Prostate gland (tissue), 2 donors: Measurements from ENCODE around the gene MATN1. TPM values are rescaled to one million over a fixed set of nuclear protein-coding genes. Genes with fewer than 3 reads are reported as not detected.

Source experiments
- DNase-seq: peaks from one replicate; pipeline ENCODE4 v3.0.0-alpha.2; 2019; ENCODE audit warnings: low spot score
- H3K27ac ChIP-seq, 2 donors: fragments of 200-600 bp; sonication (generic); 2 replicates each; pipeline ENCODE4 v1.5.1; 2017 to 2019
- H3K27me3 ChIP-seq: fragments of 200-600 bp; sonication (generic); replicated peaks from 2 replicates; pipeline ENCODE4 v1.5.1; 2019; ENCODE audit not compliant: insufficient read depth
- H3K36me3 ChIP-seq, 2 donors: fragments of 200-600 bp; sonication (generic); 1 replicate in 1 of 2; 2 replicates in 1 of 2; pipeline versions ENCODE4 v1.5.1 to v1.8.1; 2017 to 2019
- H3K4me1 ChIP-seq: fragments of 200-600 bp; sonication (generic); replicated peaks from 2 replicates; pipeline ENCODE4 v1.5.1; 2019
- H3K4me3 ChIP-seq, 2 donors: fragments of 200-600 bp; sonication (generic); 2 replicates each; pipeline ENCODE4 v1.5.1; 2017 to 2019
- H3K9me3 ChIP-seq: fragments of 200-600 bp; sonication (generic); 2 replicates; pipeline ENCODE4 v1.5.1; 2017
- POLR2A ChIP-seq: fragments of 450-650 bp; IDR thresholded peaks from one replicate; pipeline ENCODE4 v1.6.1; 2016; ENCODE audit warnings: antibody characterized with exemption, mild to moderate bottlenecking
- POLR2AphosphoS5 ChIP-seq: sonication (generic); formaldehyde crosslinking; IDR thresholded peaks from one replicate; pipeline ENCODE4 v1.6.1; 2017; ENCODE audit warnings: antibody characterized with exemption
- WGBS: methylation state at CpG from one replicate; pipeline ENCODE4 v1.1.5; 2018; 5-methylcytosine and 5-hydroxymethylcytosine counted together
- intact Hi-C: fragments of 100-400 bp; cut with DNase I; formaldehyde crosslinking; loops from one replicate; pipeline ENCODE4 v1.14.2; 2022
- total RNA-seq, 2 donors: library from RNA; depleted of rRNA; stranded (reverse); fragments of >200 nt; gene quantifications; one replicate each; pipeline ENCODE4 v1.1.0, GENCODE V29; 2016
- TF ChIP-seq, protein P1 (sequence below), 4 experiments: fragments of 200-600 bp in 2 of 4; fragments of 450-650 bp in 2 of 4; sonication (generic) in 2 of 4; IDR thresholded peaks; 1 replicate in 3 of 4; 2 replicates in 1 of 4; pipeline ENCODE4 v1.5.1; 2016 to 2019; ENCODE audit warnings: antibody characterized with exemption in 4 of 4, mild to moderate bottlenecking in 2 of 4, moderate library complexity in 2 of 4

Gene MATN1
- total RNA-seq, 2 donors from 2014 or later = 0.34 TPM; not detected in 1

DNA sequence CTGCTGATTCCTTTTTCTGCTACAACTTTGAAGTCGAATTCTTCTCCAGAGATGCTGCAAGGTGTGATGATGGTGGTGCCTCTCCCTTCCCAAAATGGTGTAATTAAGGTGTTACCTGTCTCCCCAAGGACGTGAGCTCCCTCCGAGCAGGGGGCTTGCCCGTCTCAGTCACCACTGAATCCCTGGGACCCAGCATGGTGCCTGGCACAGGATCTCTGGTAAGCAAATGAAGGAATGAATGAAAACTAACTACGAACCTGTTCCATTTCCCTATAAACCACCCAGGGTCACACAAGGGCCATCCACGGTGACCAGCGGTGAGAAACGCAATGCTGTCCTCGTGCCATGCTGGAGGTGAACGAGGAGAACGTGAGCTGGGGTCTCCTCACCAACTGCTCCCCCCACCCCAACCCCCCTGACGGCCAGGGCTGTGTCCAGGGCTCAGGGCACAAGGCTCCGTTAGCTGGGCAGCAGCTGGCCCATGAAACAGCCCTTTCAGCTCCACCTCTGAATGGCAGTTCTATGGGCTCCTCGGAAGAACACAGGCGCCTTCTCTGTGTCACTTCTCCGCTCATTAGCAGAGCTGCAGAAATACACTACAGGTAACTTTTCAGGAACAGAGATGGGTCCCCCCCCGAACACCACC is 2.2 kb upstream of the MATN1 start:
- intact Hi-C loops = loop anchor here (5.0 kb wide), 1 partner anchor 37 kb away; no protein-coding TSS in a partner anchor
- H3K27ac ChIP-seq = no peak overlapping the region
- H3K4me1 ChIP-seq = no peaks in the 10 kb centered on the region
- H3K36me3 ChIP-seq = no peaks in the 10 kb centered on the region
- H3K4me3 ChIP-seq = no peak overlapping the region
- DNase-seq = no peak
- no peaks in the 10 kb centered on the region for H3K27me3 ChIP-seq
- TF ChIP-seq POLR2A (no peak), POLR2AphosphoS5 (no peak)
- TF ChIP-seq, protein P1, sequence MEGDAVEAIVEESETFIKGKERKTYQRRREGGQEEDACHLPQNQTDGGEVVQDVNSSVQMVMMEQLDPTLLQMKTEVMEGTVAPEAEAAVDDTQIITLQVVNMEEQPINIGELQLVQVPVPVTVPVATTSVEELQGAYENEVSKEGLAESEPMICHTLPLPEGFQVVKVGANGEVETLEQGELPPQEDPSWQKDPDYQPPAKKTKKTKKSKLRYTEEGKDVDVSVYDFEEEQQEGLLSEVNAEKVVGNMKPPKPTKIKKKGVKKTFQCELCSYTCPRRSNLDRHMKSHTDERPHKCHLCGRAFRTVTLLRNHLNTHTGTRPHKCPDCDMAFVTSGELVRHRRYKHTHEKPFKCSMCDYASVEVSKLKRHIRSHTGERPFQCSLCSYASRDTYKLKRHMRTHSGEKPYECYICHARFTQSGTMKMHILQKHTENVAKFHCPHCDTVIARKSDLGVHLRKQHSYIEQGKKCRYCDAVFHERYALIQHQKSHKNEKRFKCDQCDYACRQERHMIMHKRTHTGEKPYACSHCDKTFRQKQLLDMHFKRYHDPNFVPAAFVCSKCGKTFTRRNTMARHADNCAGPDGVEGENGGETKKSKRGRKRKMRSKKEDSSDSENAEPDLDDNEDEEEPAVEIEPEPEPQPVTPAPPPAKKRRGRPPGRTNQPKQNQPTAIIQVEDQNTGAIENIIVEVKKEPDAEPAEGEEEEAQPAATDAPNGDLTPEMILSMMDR (IDR thresholded peaks at IDR 0.05) = no peak
- WGBS = 86% methylated on average over 17 of the region's 17 CpGs
- no peaks in the 10 kb centered on the region for H3K9me3 ChIP-seq

DNA sequence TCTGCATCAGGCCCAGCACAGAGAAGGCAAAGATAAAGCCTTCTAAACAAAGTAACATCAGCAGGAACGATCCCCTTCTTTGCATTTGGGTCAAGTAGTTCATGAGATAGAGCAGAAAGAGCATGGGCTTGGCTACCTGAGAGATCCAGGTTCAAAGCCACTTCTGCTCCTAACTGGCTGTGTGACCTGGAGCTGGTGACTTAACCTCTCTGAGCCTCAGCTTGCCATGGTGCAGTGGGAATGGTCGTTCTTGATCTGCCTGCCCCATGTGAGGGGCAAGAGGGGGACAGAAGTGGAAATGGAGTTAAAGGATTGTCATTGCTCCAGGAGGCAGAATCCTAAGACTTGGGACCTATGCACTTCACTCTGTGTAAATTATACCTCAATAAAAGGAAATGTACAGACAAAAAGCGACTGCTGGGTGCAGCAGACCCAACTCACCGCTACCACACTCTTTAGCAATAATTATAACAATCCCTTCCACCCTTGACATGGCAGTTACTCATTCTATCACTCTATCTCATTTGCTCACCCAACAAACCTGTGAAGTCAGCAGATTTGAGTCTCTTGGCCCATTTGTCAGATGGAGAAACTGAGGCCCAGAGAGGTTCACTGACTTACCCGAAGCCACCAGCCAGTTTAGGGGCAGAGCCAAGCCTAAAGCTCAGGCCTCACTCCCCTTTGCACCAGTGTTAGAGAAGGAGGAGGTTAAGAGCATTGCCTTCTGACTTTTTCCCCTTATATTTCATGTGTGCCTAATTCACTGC is 1.5 kb upstream of the MATN1 start:
- DNase-seq = no peak
- Histone ChIP-seq H3K4me1 (no peaks in the 10 kb centered on the region), H3K36me3 (no peaks in the 10 kb centered on the region), H3K9me3 (no peaks in the 10 kb centered on the region), H3K4me3 (no peak overlapping the region), H3K27ac (no peak overlapping the region), H3K27me3 (no peaks in the 10 kb centered on the region)
- 93% methylated on average over 5 of the region's 5 CpGs for WGBS
- TF ChIP-seq, protein P1 (IDR thresholded peaks at IDR 0.05) = no peak
- no peak for TF ChIP-seq POLR2A
- no peak for TF ChIP-seq POLR2AphosphoS5
- intact Hi-C loops = loop anchor here (5.0 kb wide), 1 partner anchor 37 kb away; no protein-coding TSS in a partner anchor

DNA sequence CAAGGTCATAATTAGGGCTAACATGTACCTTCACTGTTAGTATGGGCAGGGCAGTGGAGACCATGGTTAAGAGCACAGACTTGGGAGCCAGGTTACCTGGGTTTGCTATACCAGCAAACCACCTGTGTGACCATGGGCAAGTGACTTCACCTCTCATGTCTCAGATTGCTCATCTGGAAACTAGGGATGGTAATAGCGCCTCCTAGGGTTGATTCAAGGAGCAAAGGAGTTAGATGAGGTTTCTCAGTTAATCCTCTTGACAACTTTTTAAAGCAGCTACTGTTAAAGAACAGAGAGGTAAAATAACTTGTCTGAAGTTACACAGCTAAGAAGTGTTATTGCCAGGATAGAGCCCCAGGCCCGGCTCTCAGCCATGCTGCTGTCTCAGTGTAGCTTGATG is 790 bp upstream of the MATN1 start:
- TF ChIP-seq POLR2A (no peak), POLR2AphosphoS5 (no peak)
- TF ChIP-seq, protein P1 (IDR thresholded peaks at IDR 0.05) = no peak
- 96% methylated on average over 2 of the region's 2 CpGs for WGBS
- Histone ChIP-seq H3K9me3 (no peaks in the 10 kb centered on the region), H3K27ac (no peak overlapping the region), H3K27me3 (no peaks in the 10 kb centered on the region), H3K36me3 (no peaks in the 10 kb centered on the region), H3K4me3 (no peak overlapping the region), H3K4me1 (peaks cover 6% of the 10 kb centered on the region)
- no peak for DNase-seq
- intact Hi-C loops = no loop called here

DNA sequence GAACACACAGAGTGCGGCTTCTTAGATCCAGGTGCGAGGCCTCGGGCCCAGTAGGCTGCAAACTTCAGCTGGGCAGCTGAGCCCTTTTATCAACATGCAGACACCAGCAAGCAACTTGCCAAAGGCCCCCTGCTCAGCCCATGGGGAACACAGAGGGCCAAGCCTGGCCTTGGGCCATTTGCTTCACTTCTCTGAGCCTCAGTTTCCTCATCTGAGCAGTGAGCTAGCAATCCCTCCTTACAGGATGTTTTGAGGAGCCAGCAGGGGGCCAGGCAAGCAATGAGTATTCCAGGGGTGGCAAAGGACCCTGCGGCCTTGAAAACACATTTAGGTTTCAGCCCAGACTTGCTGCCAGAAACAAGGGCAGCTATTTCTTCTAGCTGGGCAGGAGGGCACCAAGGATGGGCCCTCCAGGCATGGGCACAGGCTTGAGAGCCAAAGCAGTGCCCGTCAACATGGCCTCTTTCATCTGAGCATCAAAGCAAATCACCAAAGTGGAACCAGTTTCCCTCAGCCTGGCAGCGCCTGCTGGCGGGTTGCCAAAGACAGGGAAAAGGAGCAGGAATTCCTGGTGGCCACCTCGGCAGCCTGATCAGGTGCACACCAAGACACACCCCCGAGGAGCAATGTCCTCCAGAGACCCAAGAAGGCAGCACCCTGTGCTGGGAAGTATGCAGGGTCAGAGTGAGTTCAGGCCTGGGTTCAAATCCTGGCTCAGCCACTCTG is 1.4 kb downstream of the MATN1 start:
- Histone ChIP-seq H3K27me3 (no peaks in the 10 kb centered on the region), H3K4me3 (no peak overlapping the region), H3K27ac (no peak overlapping the region), H3K4me1 (peaks cover 6% of the 10 kb centered on the region), H3K36me3 (no peaks in the 10 kb centered on the region), H3K9me3 (no peaks in the 10 kb centered on the region)
- WGBS = 52% methylated on average over 9 of the region's 9 CpGs
- no peak for TF ChIP-seq POLR2A
- no peak for TF ChIP-seq POLR2AphosphoS5
- TF ChIP-seq, protein P1 (IDR thresholded peaks at IDR 0.05) = no peak
- intact Hi-C loops = no loop called here
- DNase-seq = no peak
